ENCODE data around the gene MAMSTR.

Gene MAMSTR

GRCh38 chr19:48751845-48752495 is 32.4 kb upstream of the MAMSTR start:
- peaks cover 15% of the 10 kb centered on the region for H3K4me1 Mint-ChIP-seq
- no peaks in the 10 kb centered on the region for H3K9me3 Mint-ChIP-seq
- no peak overlapping the region for H3K27ac Mint-ChIP-seq
- no peak for DNase-seq (ENCODE audit: low spot score in 2 of 2)
- H3K4me3 Mint-ChIP-seq, result peak overlapping the region; percentile 69
- peaks cover 26% of the 10 kb centered on the region for H3K27me3 Mint-ChIP-seq
- H3K36me3 Mint-ChIP-seq, result no peaks in the 10 kb centered on the region
- ATAC-seq (ENCODE audit: low read depth), result no peak

- no peak for ATAC-seq (ENCODE audit: low read depth)
- Mint-ChIP-seq H3K27me3 (peaks cover 29% of the 10 kb centered on the region), H3K36me3 (no peaks in the 10 kb centered on the region), H3K9me3 (no peaks in the 10 kb centered on the region), H3K27ac (no peak overlapping the region), H3K4me1 (peaks cover 15% of the 10 kb centered on the region), H3K4me3 (peak overlapping the region; percentile 32)
- no peak for DNase-seq (ENCODE audit: low spot score in 2 of 2)
Measured at GRCh38 chr19:48750771-48751504, 31.4 kb upstream of the MAMSTR start.

GRCh38 chr19:48750351-48750750 is 30.8 kb upstream of the MAMSTR start:
- no peak overlapping the region for H3K27ac Mint-ChIP-seq
- ATAC-seq (ENCODE audit: low read depth) (no peak), DNase-seq (ENCODE audit: low spot score in 2 of 2) (no peak)
- no peaks in the 10 kb centered on the region for H3K36me3 Mint-ChIP-seq
- peaks cover 32% of the 10 kb centered on the region for H3K27me3 Mint-ChIP-seq
- H3K4me3 Mint-ChIP-seq, result no peak overlapping the region
- H3K9me3 Mint-ChIP-seq, result no peaks in the 10 kb centered on the region
- H3K4me1 Mint-ChIP-seq, result peaks cover 15% of the 10 kb centered on the region

GRCh38 chr19:48749571-48750198 is 30.2 kb upstream of the MAMSTR start:
- H3K4me1 Mint-ChIP-seq, result peaks cover 15% of the 10 kb centered on the region
- no peaks in the 10 kb centered on the region for H3K9me3 Mint-ChIP-seq
- DNase-seq (ENCODE audit: low spot score in 2 of 2) (no peak), ATAC-seq (ENCODE audit: low read depth) (no peak)
- no peaks in the 10 kb centered on the region for H3K36me3 Mint-ChIP-seq
- peaks cover 31% of the 10 kb centered on the region for H3K27me3 Mint-ChIP-seq
- H3K27ac Mint-ChIP-seq, result no peak overlapping the region
- no peak overlapping the region for H3K4me3 Mint-ChIP-seq

GRCh38 chr19:48746738-48747575 is 27.4 kb upstream of the MAMSTR start, which contains the start of gene IZUMO1:
TSS of gene IZUMO1 (minus strand) at chr19:48746909. CDS start at chr19:48745859, 1,050 bp downstream.
- ATAC-seq (ENCODE audit: low read depth) (peak; percentile 67), DNase-seq (ENCODE audit: low spot score in 2 of 2) (peak in 1 of 2 donors; percentile 38)
- H3K36me3 Mint-ChIP-seq, result no peaks in the 10 kb centered on the region
- peaks cover 5% of the 10 kb centered on the region for H3K4me1 Mint-ChIP-seq
- peaks cover 28% of the 10 kb centered on the region for H3K27me3 Mint-ChIP-seq
- no peak within 1 kb of the TSS for H3K4me3 Mint-ChIP-seq
- no peak within 1 kb of the TSS for H3K27ac Mint-ChIP-seq
- H3K9me3 Mint-ChIP-seq, result no peaks in the 10 kb centered on the region

GRCh38 chr19:48746110-48746509 is 26.6 kb upstream of the MAMSTR start:
- H3K9me3 Mint-ChIP-seq, result no peaks in the 10 kb centered on the region
- no peak overlapping the region for H3K27ac Mint-ChIP-seq
- DNase-seq (ENCODE audit: low spot score in 2 of 2) (no peak), ATAC-seq (ENCODE audit: low read depth) (no peak)
- H3K4me1 Mint-ChIP-seq, result peaks cover 4% of the 10 kb centered on the region
- H3K4me3 Mint-ChIP-seq, result no peak overlapping the region
- no peaks in the 10 kb centered on the region for H3K36me3 Mint-ChIP-seq
- peaks cover 26% of the 10 kb centered on the region for H3K27me3 Mint-ChIP-seq

GRCh38 chr19:48745208-48745995 is 25.9 kb upstream of the MAMSTR start:
- DNase-seq (ENCODE audit: low spot score in 2 of 2) (no peak), ATAC-seq (ENCODE audit: low read depth) (peak; percentile 83)
- H3K27ac Mint-ChIP-seq, result no peak overlapping the region
- no peaks in the 10 kb centered on the region for H3K9me3 Mint-ChIP-seq
- H3K4me3 Mint-ChIP-seq, result no peak overlapping the region
- H3K4me1 Mint-ChIP-seq, result peaks cover 4% of the 10 kb centered on the region
- H3K36me3 Mint-ChIP-seq, result no peaks in the 10 kb centered on the region
- H3K27me3 Mint-ChIP-seq, result peaks cover 23% of the 10 kb centered on the region

GRCh38 chr19:48742096-48742495 is 22.6 kb upstream of the MAMSTR start:
- Mint-ChIP-seq H3K4me1 (peaks cover 10% of the 10 kb centered on the region), H3K27ac (no peak overlapping the region), H3K27me3 (peaks cover 17% of the 10 kb centered on the region), H3K4me3 (no peak overlapping the region), H3K36me3 (no peaks in the 10 kb centered on the region), H3K9me3 (no peaks in the 10 kb centered on the region)
- ATAC-seq (ENCODE audit: low read depth), result no peak
- DNase-seq (ENCODE audit: low spot score in 2 of 2), result no peak

- no peak for ATAC-seq (ENCODE audit: low read depth)
- no peaks in the 10 kb centered on the region for H3K36me3 Mint-ChIP-seq
- peaks cover 16% of the 10 kb centered on the region for H3K27me3 Mint-ChIP-seq
- no peak overlapping the region for H3K27ac Mint-ChIP-seq
- peak overlapping the region; percentile 37 for H3K4me3 Mint-ChIP-seq
- H3K4me1 Mint-ChIP-seq, result peaks cover 10% of the 10 kb centered on the region
- no peak for DNase-seq (ENCODE audit: low spot score in 2 of 2)
- H3K9me3 Mint-ChIP-seq, result peaks cover 1% of the 10 kb centered on the region
Measured at GRCh38 chr19:48741129-48741999, 21.8 kb upstream of the MAMSTR start.

- Mint-ChIP-seq H3K36me3 (no peaks in the 10 kb centered on the region), H3K4me3 (peak within 1 kb of the TSS; percentile 50), H3K9me3 (peaks cover 1% of the 10 kb centered on the region), H3K27me3 (peaks cover 10% of the 10 kb centered on the region), H3K27ac (no peak within 1 kb of the TSS), H3K4me1 (peaks cover 10% of the 10 kb centered on the region)
- DNase-seq (ENCODE audit: low spot score in 2 of 2) (no peak), ATAC-seq (ENCODE audit: low read depth) (no peak)
Measured at GRCh38 chr19:48740164-48740972, 20.8 kb upstream of the MAMSTR start, which contains the start of gene RASIP1. TSS of gene RASIP1 (minus strand) at chr19:48740610. CDS start at chr19:48740282, 328 bp downstream.

GRCh38 chr19:48739404-48740163 is 20.1 kb upstream of the MAMSTR start:
- Mint-ChIP-seq H3K4me1 (peaks cover 10% of the 10 kb centered on the region), H3K27me3 (peaks cover 8% of the 10 kb centered on the region), H3K36me3 (no peaks in the 10 kb centered on the region), H3K4me3 (peak overlapping the region; percentile 50), H3K9me3 (peaks cover 1% of the 10 kb centered on the region), H3K27ac (no peak overlapping the region)
- ATAC-seq (ENCODE audit: low read depth) (no peak), DNase-seq (ENCODE audit: low spot score in 2 of 2) (no peak)
